ENCODE data around the gene PBX4.

- TF ChIP-seq, protein P1, sequence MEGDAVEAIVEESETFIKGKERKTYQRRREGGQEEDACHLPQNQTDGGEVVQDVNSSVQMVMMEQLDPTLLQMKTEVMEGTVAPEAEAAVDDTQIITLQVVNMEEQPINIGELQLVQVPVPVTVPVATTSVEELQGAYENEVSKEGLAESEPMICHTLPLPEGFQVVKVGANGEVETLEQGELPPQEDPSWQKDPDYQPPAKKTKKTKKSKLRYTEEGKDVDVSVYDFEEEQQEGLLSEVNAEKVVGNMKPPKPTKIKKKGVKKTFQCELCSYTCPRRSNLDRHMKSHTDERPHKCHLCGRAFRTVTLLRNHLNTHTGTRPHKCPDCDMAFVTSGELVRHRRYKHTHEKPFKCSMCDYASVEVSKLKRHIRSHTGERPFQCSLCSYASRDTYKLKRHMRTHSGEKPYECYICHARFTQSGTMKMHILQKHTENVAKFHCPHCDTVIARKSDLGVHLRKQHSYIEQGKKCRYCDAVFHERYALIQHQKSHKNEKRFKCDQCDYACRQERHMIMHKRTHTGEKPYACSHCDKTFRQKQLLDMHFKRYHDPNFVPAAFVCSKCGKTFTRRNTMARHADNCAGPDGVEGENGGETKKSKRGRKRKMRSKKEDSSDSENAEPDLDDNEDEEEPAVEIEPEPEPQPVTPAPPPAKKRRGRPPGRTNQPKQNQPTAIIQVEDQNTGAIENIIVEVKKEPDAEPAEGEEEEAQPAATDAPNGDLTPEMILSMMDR (IDR thresholded peaks at IDR 0.05 in 2 of 3, conservative IDR thresholded peaks at IDR 0.05 in 1 of 3; ENCODE audit: borderline replicate concordance in 1 of 3, insufficient read depth in 1 of 3, low read depth in 2 of 3, low read length in 2 of 3), result no peak
- no peak for TF ChIP-seq MAX (IDR thresholded peaks at IDR 0.05)
- no peak for TF ChIP-seq POLR2A (IDR thresholded peaks at IDR 0.05; ENCODE audit: borderline replicate concordance, extremely low read depth, insufficient read depth, insufficient read length)
- TF ChIP-seq SIN3A (IDR thresholded peaks at IDR 0.05; ENCODE audit: low read depth), result no peak
- no peak for TF ChIP-seq EZH2phosphoT487 (IDR thresholded peaks at IDR 0.05; ENCODE audit: borderline replicate concordance)
- TF ChIP-seq REST (IDR thresholded peaks at IDR 0.05; ENCODE audit: low read depth), result no peak
- TF ChIP-seq POLR2AphosphoS5 (IDR thresholded peaks at IDR 0.05; ENCODE audit: low read depth, low read length), result no peak
- TF ChIP-seq EZH2 (IDR thresholded peaks at IDR 0.05), result no peak
- no peak for TF ChIP-seq RAD21 (IDR thresholded peaks at IDR 0.05; ENCODE audit: low read depth)
- TF ChIP-seq JUND (IDR thresholded peaks at IDR 0.05), result no peak
- TF ChIP-seq SRF (IDR thresholded peaks at IDR 0.05; ENCODE audit: low read depth), result no peak
- no peak for TF ChIP-seq SP1 (IDR thresholded peaks at IDR 0.05; ENCODE audit: low read depth)
- no peak for TF ChIP-seq YY1 (IDR thresholded peaks at IDR 0.05; ENCODE audit: extremely low read depth, insufficient replicate concordance, low read depth, low read length)
- TF ChIP-seq ELF1 (IDR thresholded peaks at IDR 0.05; ENCODE audit: borderline replicate concordance, low read depth), result no peak
Observed at GRCh38 chr19:19542507-19542906, 76.0 kb downstream of the PBX4 start.
